ENCODE data around the gene SH3RF1.

- TF ChIP-seq, protein P1, sequence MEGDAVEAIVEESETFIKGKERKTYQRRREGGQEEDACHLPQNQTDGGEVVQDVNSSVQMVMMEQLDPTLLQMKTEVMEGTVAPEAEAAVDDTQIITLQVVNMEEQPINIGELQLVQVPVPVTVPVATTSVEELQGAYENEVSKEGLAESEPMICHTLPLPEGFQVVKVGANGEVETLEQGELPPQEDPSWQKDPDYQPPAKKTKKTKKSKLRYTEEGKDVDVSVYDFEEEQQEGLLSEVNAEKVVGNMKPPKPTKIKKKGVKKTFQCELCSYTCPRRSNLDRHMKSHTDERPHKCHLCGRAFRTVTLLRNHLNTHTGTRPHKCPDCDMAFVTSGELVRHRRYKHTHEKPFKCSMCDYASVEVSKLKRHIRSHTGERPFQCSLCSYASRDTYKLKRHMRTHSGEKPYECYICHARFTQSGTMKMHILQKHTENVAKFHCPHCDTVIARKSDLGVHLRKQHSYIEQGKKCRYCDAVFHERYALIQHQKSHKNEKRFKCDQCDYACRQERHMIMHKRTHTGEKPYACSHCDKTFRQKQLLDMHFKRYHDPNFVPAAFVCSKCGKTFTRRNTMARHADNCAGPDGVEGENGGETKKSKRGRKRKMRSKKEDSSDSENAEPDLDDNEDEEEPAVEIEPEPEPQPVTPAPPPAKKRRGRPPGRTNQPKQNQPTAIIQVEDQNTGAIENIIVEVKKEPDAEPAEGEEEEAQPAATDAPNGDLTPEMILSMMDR (conservative IDR thresholded peaks at IDR 0.05 in 1 of 2, IDR thresholded peaks at IDR 0.05 in 1 of 2; ENCODE audit: extremely low read depth in 1 of 2, insufficient read depth in 1 of 2, low read depth in 1 of 2, low read length in 2 of 2): no peak
- no peak for TF ChIP-seq EZH2 (IDR thresholded peaks at IDR 0.05; ENCODE audit: borderline replicate concordance, low read length)
Measured at GRCh38 chr4:169175035-169175434, 95.7 kb downstream of the SH3RF1 start.
